Measurements from ENCODE around the gene ETS1. TPM values are rescaled to one million over a fixed set of nuclear protein-coding genes. Genes with fewer than 3 reads are reported as not detected.

Gene ETS1
- total RNA-seq, 1 donor from 2014 or later = 0.54 TPM

DNA sequence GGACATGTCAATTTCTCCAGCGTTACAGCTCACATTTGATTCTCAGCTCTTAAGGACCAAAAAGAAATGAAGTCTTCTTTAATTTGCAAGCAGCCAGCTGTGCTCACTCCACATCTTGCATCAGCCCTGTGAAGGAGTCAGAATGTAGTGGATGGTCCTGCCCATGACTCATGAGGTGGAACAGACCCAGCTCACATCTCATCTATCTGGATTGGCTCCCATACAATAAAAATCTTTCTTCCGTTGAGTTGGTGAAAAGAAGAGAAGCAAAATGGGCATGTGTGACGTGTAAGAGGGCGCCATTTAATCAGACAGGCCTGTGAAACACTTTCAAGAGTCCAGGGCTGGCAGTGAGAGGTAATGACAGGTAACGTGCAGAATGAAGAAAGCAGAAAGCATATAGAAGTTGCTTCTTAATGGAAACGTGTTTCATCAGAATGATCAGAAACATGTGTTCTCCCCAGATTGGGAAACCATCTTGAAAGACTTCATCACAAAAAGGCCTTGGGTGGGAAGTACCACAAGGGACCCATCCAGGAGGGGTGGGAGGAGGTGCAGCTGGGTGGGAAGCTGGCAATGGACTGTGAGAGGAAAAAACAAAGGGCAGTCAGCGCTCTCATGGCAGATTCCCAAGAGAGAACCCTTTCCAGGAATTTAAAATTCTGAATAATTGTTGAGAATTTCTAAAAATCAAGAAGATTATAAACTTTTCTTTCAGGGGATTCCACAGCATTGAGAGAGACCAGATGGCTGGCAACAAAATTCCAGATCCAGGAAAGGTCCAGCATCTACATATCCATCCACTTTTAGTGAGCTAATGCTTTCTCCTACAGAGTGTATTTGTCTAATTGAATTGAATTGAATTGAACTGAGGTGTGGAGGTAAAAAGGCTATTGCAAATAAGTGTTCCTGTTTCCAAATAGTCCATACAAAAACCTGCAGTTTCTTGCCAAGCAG is 57.0 kb downstream of the ETS1 start:
- Histone ChIP-seq H3F3A (ENCODE audit: low read depth) (peaks cover 21% of the 10 kb centered on the region), H2AFZ (replicated peaks) (no peak overlapping the region), H4K20me1 (ENCODE audit: low read depth) (peaks cover 89% of the 10 kb centered on the region), H3K9me3 (ENCODE audit: low read depth) (no peaks in the 10 kb centered on the region), H3K4me3 (no peak overlapping the region), H3K27ac (no peak overlapping the region), H3K4me2 (no peak overlapping the region), H3K4me1 (peaks cover 13% of the 10 kb centered on the region), H3K79me2 (ENCODE audit: low read depth) (no peaks in the 10 kb centered on the region), H3K27me3 (peaks cover 99% of the 10 kb centered on the region), H3K36me3 (no peaks in the 10 kb centered on the region), H3K9ac (no peak overlapping the region)
- peaks cover 77% of the 10 kb centered on the region for H3K27me3 Mint-ChIP-seq (ENCODE audit: insufficient read depth, low read depth)
- no peak overlapping the region for H3K27ac Mint-ChIP-seq
- H3K4me1 Mint-ChIP-seq = peaks cover 32% of the 10 kb centered on the region
- DNase-seq (ENCODE audit: low spot score) = no peak
- no peaks in the 10 kb centered on the region for H3K36me3 Mint-ChIP-seq
- no peak overlapping the region for H3K4me3 Mint-ChIP-seq
- no peaks in the 10 kb centered on the region for H3K9me3 Mint-ChIP-seq
- TF ChIP-seq EZH2phosphoT487 (IDR thresholded peaks at IDR 0.05) = peak; percentile 19
- TF ChIP-seq EZH2 (IDR thresholded peaks at IDR 0.05) = no peak

GRCh38 chr11:128528294-128528693 is 59.1 kb downstream of the ETS1 start:
- Mint-ChIP-seq H3K4me3 (no peak overlapping the region), H3K27ac (no peak overlapping the region), H3K36me3 (no peaks in the 10 kb centered on the region), H3K27me3 (ENCODE audit: insufficient read depth, low read depth) (peaks cover 69% of the 10 kb centered on the region), H3K9me3 (no peaks in the 10 kb centered on the region), H3K4me1 (peaks cover 27% of the 10 kb centered on the region)
- Histone ChIP-seq H3K79me2 (ENCODE audit: low read depth) (no peaks in the 10 kb centered on the region), H3K27ac (no peak overlapping the region), H3K4me2 (no peak overlapping the region), H3K36me3 (no peaks in the 10 kb centered on the region), H3K27me3 (peaks cover 99% of the 10 kb centered on the region), H3K4me3 (no peak overlapping the region), H2AFZ (replicated peaks) (no peak overlapping the region), H3K9me3 (ENCODE audit: low read depth) (no peaks in the 10 kb centered on the region), H4K20me1 (ENCODE audit: low read depth) (peaks cover 80% of the 10 kb centered on the region), H3K9ac (no peak overlapping the region), H3F3A (ENCODE audit: low read depth) (peaks cover 15% of the 10 kb centered on the region), H3K4me1 (peaks cover 13% of the 10 kb centered on the region)
- DNase-seq (ENCODE audit: low spot score) = no peak
- TF ChIP-seq CTCF (IDR thresholded peaks at IDR 0.05) = no peak
- no peak for TF ChIP-seq EZH2phosphoT487 (IDR thresholded peaks at IDR 0.05)
- TF ChIP-seq EZH2 (IDR thresholded peaks at IDR 0.05) = no peak

DNA sequence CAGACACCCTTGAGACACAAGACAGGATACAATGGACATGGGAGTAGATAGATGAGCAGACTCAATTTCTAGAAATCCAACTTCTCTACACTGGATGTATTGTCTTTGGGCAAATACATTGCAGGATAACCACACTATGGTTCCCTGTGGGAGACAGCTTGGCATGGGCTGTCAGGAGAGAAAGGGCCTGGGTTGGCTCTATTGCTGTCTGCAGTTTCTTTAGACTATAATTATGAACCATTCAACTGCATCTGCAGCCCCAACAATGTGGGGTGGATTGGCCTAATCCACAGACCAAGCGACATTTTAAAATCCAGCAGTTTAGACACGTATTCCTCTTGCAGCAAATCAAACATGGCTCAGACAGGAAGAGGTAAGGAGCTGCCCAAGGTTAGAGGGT is 60.3 kb downstream of the ETS1 start:
- no peaks in the 10 kb centered on the region for H3K36me3 Mint-ChIP-seq
- no peaks in the 10 kb centered on the region for H3K36me3 ChIP-seq
- no peaks in the 10 kb centered on the region for H3K79me2 ChIP-seq (ENCODE audit: low read depth)
- peaks cover 4% of the 10 kb centered on the region for H3K4me1 ChIP-seq
- no peak overlapping the region for H2AFZ ChIP-seq (replicated peaks)
- no peak overlapping the region for H3K4me3 ChIP-seq
- H3K9me3 ChIP-seq (ENCODE audit: low read depth) = no peaks in the 10 kb centered on the region
- DNase-seq (ENCODE audit: low spot score) = no peak
- H3K27me3 Mint-ChIP-seq (ENCODE audit: insufficient read depth, low read depth) = peaks cover 67% of the 10 kb centered on the region
- H3K4me1 Mint-ChIP-seq = peaks cover 20% of the 10 kb centered on the region
- peaks cover 98% of the 10 kb centered on the region for H3K27me3 ChIP-seq
- H4K20me1 ChIP-seq (ENCODE audit: low read depth) = peaks cover 70% of the 10 kb centered on the region
- no peak overlapping the region for H3K4me3 Mint-ChIP-seq
- no peak overlapping the region for H3K27ac Mint-ChIP-seq
- H3K27ac ChIP-seq = no peak overlapping the region
- H3F3A ChIP-seq (ENCODE audit: low read depth) = peaks cover 5% of the 10 kb centered on the region
- no peak for TF ChIP-seq CTCF (IDR thresholded peaks at IDR 0.05)
- TF ChIP-seq EZH2phosphoT487 (IDR thresholded peaks at IDR 0.05) = no peak
- TF ChIP-seq EZH2 (IDR thresholded peaks at IDR 0.05) = no peak
- no peak overlapping the region for H3K4me2 ChIP-seq
- H3K9ac ChIP-seq = no peak overlapping the region
- H3K9me3 Mint-ChIP-seq = no peaks in the 10 kb centered on the region
